Astrocyte of the hippocampus (primary cell): ENCODE results near the gene DSCAML1.

Experiments
- DNase-seq: peaks from one replicate; pipeline ENCODE4 v3.0.0; 2011; ENCODE audit warnings: low read depth, low spot score

The DSCAML1 gene

GRCh38 chr11:117638911-117639543 lies 158.0 kb downstream of the DSCAML1 start:
- no peak for DNase-seq

DNA sequence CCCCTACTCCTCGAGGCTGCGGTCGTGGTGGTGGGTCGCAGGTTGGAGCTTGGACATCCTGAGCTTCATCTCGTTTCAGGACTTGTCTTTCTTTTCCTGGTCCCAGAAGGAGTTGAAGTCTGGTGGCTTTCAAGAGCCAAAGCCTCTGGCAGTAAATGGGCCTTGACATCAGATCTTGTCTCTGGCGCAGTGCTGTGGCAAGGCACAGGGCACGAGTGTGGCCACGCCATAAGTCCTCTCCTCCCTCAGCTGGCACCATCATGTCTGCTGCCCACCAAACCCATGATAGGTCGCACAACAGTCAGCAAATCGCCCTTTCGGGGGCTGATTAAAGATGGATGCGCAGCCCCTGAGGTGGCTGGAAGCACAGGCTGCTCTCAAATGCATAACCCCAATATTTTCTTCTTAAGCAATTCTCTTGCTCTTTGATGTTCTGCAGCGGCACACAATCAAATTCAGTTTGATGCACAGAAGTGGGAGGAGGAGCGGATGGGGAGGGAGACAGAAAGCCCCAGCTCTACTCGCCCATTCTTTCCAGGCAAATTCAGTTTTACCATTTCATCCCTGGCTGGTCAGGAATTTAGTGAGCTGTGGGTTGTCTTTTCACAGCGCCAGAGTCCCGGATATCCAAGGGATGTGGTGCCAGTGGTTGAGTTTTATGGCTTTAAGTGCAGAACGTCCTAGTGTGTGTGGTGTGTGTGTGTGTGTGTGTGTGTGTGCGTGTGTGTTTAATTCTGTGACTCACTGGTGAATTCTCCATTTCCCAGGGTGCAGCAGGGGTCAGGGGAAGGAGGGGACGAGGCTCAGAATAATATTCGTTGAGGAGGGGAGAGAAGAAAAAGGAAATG lies 162.0 kb downstream of the DSCAML1 start:
- DNase-seq, result no peak

DNA sequence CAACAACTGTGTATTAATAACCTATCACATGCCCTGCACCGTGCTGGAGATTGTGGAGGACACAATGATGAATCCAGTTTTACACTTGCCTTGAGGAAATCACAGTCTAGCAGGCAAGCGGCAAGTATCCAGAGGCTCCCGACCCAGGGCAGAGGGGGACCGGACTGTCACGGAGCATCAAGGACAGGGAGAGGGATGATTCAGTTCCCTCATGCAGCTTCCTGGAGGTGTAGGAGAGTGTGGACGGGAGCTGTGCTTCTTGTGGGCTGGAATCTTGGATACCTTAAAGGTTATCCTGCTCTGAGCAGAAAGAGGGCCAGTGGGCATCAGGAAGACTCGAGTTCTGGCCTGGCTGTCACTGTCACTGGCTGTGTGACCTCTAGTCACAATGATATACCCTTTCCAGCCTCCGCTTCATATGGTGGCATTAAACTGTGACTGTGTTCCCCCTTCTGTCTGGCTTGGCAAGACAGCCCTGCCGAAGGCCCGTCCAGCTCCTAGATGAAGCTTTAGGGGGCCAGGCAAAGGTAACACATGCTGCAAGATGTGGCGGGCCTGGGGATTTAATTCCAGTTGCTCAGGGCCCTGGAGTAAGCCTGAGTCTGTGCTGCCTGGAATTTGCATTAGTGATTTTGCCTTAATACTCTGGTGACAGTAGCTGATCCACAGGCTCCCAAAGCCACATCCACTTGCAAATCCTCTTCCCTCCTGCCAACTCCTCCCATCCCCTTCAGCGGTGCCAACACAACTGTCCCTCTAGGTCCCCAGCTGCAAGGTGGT lies 162.8 kb downstream of the DSCAML1 start:
- no peak for DNase-seq

- DNase-seq, result no peak
Measured at GRCh38 chr11:117633186-117633754, 163.7 kb downstream of the DSCAML1 start.

- no peak for DNase-seq
Measured at GRCh38 chr11:117632306-117632705, 164.7 kb downstream of the DSCAML1 start.

DNA sequence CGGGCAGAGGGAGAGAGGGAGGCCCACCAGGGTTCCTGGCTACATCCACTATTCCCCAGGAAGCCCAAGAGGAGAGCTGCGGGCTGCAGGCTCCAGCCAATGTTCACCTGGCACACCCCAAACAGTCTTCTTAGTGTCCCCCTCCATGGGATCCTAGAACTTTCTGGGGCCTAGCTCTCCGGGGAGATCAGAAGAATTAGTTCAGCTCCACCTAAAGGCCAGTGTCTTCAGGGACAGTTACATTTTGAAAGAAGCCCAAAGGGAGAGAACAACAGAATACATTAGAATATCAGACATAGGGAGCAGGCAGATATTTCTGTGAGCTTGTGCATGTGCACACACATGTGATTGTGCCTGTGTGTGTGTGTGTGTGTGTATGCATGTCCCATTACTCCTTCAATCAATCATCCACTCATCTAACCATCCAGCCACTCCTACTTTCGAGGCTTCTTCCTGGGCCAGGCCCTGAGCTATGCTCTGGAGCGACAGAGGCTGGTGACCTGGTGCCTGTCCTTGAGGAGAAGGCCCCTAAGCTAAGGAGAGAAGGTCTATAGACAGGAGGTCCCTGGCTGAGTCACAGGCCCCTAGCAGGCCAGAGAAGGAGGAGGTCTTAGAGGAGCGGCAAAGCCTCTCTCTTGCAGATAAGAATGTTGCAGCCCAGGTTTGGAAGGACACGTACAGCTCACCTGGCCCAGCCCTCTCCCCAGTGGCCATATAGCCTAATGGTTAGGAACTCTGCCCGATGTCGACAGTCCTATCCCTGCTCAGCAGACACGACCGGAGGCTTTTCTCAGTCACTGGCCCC lies 165.5 kb downstream of the DSCAML1 start:
- DNase-seq, result no peak

DNA sequence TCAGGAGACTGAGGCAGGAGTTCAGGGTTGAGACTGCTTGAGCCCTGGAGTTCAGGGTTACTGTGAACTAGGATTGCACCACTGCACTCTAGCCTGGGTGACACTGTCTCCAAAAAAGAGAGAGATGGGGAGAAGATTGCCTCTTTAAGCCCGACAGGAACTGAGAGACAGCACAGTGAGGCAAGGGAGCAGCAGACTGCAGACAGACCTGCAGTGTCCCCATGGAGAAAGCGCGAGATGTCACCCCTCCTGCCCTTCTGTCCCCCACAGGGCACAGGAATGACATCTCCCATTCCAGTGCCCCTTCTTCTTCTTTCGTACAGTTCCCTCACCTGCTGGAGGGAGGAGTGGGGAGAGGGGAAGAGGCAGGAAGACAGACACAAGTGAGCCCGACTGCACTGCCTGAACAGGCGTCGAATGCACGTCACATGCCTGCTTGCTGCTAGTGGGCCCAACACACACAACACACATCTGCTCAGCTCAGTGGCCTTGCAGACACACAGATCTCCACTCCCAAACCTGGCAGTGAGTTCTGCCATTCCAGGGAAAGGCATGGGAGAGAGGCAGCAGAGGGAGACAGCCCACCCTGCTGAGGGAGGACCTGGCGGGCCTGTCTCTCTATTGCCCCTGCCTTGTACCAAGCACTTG lies 167.0 kb downstream of the DSCAML1 start:
- no peak for DNase-seq

GRCh38 chr11:117629146-117629545 lies 167.9 kb downstream of the DSCAML1 start:
- DNase-seq, result no peak

DNA sequence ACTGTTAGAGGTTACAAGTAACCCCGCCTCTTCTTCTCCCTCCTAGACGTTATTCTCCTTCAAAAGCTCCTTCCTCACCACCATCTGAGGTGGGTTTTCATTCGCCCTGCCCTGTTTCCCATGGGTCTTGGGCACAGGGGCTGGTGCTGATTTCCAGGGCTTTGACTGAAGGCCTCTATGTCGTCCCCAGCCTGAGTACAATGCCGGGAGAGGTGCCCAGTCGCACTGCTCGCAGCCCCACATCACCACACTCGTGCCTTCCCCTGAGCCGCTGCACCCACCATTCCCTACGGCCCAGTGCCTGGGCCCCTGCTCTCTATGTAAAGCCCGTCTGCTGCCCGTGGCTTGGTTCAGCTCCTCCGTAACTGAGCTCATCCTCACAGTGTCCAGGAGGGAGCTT lies 169.8 kb downstream of the DSCAML1 start:
- DNase-seq, result no peak

GRCh38 chr11:117626576-117626975 lies 170.4 kb downstream of the DSCAML1 start:
- DNase-seq, result no peak

DNA sequence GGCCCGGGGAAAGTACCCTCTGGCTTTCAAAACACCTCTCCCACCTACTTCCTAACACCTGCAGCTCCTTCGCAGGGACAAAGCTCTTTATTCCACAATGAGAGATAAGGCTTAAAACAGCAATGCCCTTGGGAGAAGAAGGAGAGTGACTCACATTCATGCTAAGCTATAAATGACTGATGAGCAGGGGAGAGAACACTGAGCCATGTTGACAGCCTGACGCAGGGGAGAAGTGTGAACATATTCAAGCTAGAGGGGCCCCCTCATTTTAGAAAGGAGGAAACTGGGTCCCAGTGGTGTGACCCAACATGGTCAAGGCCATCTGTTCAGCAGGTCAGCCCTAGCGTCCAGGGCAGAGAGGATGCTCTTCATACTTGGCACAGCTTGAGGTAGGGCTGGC lies 171.8 kb downstream of the DSCAML1 start:
- no peak for DNase-seq

DNA sequence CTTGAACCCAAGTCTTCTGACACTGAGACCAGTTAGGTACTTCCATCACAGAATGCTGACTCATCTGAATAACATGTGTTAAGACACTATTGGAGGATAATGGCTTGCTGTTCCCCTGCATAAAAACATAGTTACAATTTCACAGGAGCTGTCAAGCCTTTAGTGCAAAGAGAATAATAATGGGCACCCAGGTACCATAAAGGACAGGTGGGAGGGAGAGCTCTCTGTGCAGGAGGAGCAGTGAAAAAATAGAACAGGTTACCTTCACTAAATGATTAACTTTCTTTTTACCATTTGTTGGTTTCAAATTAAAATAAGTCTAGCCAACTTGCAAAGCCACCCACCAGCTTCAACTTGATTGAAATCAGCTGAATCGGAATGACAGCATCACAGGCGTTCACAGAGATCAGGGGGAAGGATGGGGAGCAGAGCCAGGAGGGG lies 173.2 kb downstream of the DSCAML1 start:
- no peak for DNase-seq

GRCh38 chr11:117621226-117621625 lies 175.8 kb downstream of the DSCAML1 start:
- peak; percentile 19 for DNase-seq

DNA sequence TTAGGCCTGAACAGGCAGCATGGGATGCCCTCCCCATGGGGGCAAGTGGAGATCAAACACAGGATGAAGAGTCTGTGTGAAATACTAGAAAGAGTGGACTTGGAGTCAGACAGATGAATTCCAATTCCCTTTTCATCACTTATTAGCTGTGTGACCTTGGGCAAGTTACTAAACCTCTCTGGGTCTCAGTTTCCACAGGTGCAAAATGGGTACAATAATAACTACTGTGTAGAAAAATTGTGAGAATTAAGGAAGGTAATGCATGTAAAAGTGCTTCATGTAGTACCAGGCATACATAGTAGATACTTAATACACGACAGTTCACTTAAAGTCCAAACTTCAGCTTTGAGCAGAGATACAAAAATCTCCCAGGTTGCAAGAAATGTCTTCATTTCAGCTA lies 176.4 kb downstream of the DSCAML1 start:
- no peak for DNase-seq

DNA sequence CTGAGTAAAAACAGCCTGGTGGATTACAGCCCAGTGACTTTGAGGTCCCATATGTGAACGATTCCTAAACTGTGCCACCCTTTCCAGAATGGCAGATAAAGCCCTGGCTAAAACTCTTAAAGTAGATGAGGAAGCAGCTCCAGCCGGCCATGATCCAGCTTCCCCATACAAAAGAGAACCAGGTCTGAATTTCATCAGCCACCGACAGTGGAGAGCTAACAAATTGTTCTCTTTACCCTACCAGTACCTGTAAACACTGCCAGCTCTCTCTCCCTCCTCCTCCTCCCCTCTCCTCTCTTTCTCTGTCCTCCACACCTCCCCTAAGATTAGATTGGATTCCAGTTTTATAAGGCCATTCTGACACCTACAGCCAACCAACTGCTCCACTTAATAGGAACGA lies 176.9 kb downstream of the DSCAML1 start:
- no peak for DNase-seq

DNA sequence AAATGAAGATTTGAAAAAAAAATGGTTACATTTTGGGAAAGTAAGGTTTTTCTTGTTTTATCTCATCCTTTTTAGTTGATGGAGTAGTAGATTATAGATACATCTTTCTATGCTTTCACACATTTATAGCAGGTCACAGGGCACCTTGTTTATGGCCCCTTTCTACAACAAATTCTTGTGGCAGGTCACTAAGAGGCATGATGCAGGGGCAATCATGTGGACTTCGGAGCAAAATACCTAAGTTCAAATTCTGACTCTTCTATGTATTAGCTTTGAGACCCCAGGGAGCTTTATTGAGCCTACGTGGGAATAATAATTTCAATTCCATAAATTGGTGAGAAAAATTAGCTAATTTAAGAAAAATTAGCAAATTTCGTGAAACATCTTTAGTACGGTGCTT lies 177.4 kb downstream of the DSCAML1 start:
- DNase-seq, result no peak

- DNase-seq, result no peak
Measured at GRCh38 chr11:117618982-117619355, 178.0 kb downstream of the DSCAML1 start.

DNA sequence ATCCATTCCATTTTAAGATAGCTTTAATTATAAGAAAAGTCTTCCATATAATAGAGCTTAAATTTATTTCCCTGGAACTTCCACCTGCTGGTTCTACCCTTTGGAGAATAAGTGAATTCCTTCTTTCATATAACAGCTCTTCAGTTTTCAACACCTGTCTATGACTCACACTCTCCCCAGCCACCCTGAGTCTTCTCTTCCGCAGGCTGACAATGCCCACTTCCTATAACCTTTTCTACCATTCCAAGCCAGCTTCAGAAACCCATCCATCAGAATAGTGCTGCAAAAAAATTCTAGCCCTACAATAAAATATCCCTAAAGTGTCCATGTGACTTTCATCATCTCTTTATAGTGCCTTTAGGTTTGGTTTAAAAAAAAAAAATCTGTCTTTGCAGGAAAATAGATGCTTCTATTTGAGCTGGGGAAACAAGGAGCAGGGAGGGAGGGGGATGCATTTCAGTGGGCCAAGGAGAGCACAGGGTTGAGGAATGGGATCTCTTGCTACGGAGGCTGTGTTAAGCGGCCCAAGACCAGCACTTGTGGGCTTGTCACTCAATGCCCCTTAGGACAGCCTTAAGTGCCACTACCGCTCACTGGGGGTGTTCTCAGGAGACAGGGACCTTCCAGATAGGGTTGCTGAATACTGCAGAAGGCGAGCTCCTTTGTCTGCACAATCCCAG lies 178.6 kb downstream of the DSCAML1 start:
- no peak for DNase-seq

- no peak for DNase-seq
Measured at GRCh38 chr11:117616979-117617378, 180.0 kb downstream of the DSCAML1 start.

- no peak for DNase-seq
Measured at GRCh38 chr11:117614728-117615127, 182.3 kb downstream of the DSCAML1 start.
